ENCODE data around the gene SPATA7. TPM values are rescaled to one million over a fixed set of nuclear protein-coding genes. Genes with fewer than 3 reads are reported as not detected.

The SPATA7 gene
- total RNA-seq, 1 donor from 2014 or later = 9.6 TPM

DNA sequence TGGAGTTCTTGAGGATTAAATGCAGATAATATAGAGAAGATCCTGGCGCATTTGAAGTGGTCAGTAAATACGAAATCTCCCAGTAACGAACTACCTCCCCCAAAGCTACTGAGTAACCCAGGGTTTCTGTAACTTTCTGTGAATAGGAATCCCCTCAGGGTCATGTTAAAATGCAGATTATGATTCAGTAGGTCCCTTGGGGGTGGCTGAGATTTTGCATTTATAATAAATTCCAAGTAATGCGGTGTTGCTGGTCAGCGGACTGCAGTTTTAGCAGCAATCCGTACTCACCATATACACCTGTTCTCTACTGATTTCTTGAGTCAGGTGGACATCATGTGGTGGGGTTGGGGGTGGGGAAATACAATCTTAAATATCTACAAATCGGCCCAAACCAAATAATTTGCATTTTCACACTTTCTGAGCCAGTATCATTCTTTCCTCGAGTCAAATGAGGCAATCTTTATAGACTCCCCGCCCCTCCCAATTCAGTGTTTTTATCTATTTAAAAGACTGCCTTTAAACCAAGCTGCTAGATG is 868 bp downstream of the SPATA7 start:
- Histone ChIP-seq H3K27ac (peak overlapping the region; percentile 79), H3K27me3 (no peaks in the 10 kb centered on the region), H3K36me3 (no peaks in the 10 kb centered on the region), H3K4me3 (peak overlapping the region; percentile 79 to 94), H3K9me3 (no peaks in the 10 kb centered on the region), H3K4me1 (peaks cover 14% of the 10 kb centered on the region)
- TF ChIP-seq POLR2AphosphoS5 (IDR thresholded peaks at IDR 0.05; ENCODE audit: insufficient read depth in 1 of 2, low read depth in 1 of 2) = no peak
- no peak for TF ChIP-seq CTCF (IDR thresholded peaks at IDR 0.05)
- no peak for TF ChIP-seq POLR2A (IDR thresholded peaks at IDR 0.05)
- intact Hi-C loops (cut with DNase I) = no loop called here
- no peak for DNase-seq (ENCODE audit: extremely low spot score in 2 of 2)

GRCh38 chr14:88388741-88389282 is 3.4 kb downstream of the SPATA7 start:
- Histone ChIP-seq H3K4me1 (peaks cover 14% of the 10 kb centered on the region), H3K36me3 (no peaks in the 10 kb centered on the region), H3K9me3 (no peaks in the 10 kb centered on the region), H3K27me3 (no peaks in the 10 kb centered on the region), H3K27ac (no peak overlapping the region), H3K4me3 (no peak overlapping the region)
- no peak for TF ChIP-seq POLR2A (IDR thresholded peaks at IDR 0.05)
- no peak for TF ChIP-seq CTCF (IDR thresholded peaks at IDR 0.05)
- no peak for TF ChIP-seq POLR2AphosphoS5 (IDR thresholded peaks at IDR 0.05; ENCODE audit: insufficient read depth in 1 of 2, low read depth in 1 of 2)
- intact Hi-C loops (cut with DNase I) = no loop called here
- no peak for DNase-seq (ENCODE audit: extremely low spot score in 2 of 2)

DNA sequence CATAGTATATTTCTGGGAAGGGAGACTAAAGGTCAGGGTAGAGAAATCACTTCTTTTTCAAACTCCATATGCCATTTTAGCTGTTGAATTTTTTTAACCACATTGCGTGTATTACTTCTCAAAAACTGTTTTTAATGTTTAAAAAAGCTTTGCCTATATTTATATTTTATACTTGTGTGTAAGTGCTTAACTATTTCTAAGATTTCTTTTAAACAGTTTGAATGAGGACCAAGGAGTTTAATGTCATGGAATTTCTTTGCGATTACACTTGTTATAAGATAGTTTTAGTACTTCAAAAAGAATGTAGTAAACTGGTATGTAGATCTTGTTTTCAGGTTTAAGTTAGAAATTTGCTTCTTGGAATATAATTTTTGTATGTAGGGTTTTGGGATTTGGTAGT is 7.2 kb downstream of the SPATA7 start:
- H3K27me3 ChIP-seq = no peaks in the 10 kb centered on the region
- no peak overlapping the region for H3K4me3 ChIP-seq
- no peaks in the 10 kb centered on the region for H3K9me3 ChIP-seq
- no peaks in the 10 kb centered on the region for H3K4me1 ChIP-seq
- TF ChIP-seq POLR2A (IDR thresholded peaks at IDR 0.05) (no peak), CTCF (IDR thresholded peaks at IDR 0.05) (no peak), POLR2AphosphoS5 (IDR thresholded peaks at IDR 0.05; ENCODE audit: insufficient read depth in 1 of 2, low read depth in 1 of 2) (no peak)
- H3K27ac ChIP-seq = no peak overlapping the region
- no peak for DNase-seq (ENCODE audit: extremely low spot score in 2 of 2)
- intact Hi-C loops (cut with DNase I) = no loop called here
- peaks cover 0 to 15% of the 10 kb centered on the region in 2 donors for H3K36me3 ChIP-seq

DNA sequence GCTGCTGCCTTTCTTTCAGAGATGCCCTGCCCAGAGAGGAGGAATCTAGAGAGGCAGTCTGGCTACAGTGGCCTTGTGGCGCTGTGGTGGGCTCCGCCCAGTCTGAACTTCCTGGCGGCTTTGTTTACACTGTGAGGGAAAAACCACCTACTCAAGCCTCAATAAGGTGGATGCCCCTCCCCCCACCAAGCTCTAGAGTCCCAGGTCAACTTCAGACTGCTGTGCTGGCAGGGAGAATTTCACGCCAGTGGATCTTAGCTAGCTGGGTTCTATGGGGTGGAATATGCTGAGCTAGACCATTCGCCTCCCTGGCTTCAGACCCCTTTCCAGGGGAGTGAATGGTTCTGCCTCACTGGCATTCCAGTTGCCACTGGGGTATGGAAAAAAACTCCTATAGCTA is 25.6 kb downstream of the SPATA7 start:
- peaks cover 0 to 21% of the 10 kb centered on the region in 2 donors for H3K36me3 ChIP-seq
- intact Hi-C loops (cut with DNase I) = no loop called here
- no peak overlapping the region for H3K27ac ChIP-seq
- DNase-seq (ENCODE audit: extremely low spot score in 2 of 2) = no peak
- no peak for TF ChIP-seq POLR2A (IDR thresholded peaks at IDR 0.05)
- TF ChIP-seq POLR2AphosphoS5 (IDR thresholded peaks at IDR 0.05; ENCODE audit: insufficient read depth in 1 of 2, low read depth in 1 of 2) = no peak
- TF ChIP-seq CTCF (IDR thresholded peaks at IDR 0.05) = no peak
- peaks cover 4% of the 10 kb centered on the region for H3K9me3 ChIP-seq
- no peaks in the 10 kb centered on the region for H3K4me1 ChIP-seq
- H3K4me3 ChIP-seq = no peak overlapping the region
- no peaks in the 10 kb centered on the region for H3K27me3 ChIP-seq

DNA sequence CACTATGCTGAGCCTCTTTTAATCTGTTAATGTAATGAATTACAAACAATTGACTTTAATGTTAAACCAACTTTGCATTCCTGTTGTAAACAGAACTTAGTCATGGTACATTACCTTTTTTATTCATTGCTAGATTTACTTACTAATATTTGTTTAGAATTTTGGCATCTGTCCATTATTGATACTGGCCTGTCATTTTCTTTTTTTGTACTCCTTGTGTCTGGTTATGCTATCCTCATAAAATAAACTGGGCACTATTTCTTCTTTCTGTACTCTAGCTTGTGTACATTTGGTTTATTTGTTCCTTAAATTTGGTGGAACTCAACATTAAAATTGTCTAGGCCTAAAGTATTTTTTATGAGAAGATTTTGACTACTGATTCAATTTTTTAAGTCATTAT is 32.1 kb downstream of the SPATA7 start:
- peaks cover 19% of the 10 kb centered on the region for H3K9me3 ChIP-seq
- TF ChIP-seq POLR2AphosphoS5 (IDR thresholded peaks at IDR 0.05; ENCODE audit: insufficient read depth in 1 of 2, low read depth in 1 of 2) = no peak
- no peak for TF ChIP-seq CTCF (IDR thresholded peaks at IDR 0.05)
- TF ChIP-seq POLR2A (IDR thresholded peaks at IDR 0.05) = no peak
- no peaks in the 10 kb centered on the region for H3K27me3 ChIP-seq
- H3K27ac ChIP-seq = no peak overlapping the region
- peaks cover 9 to 32% of the 10 kb centered on the region in 2 donors for H3K36me3 ChIP-seq
- no peaks in the 10 kb centered on the region for H3K4me1 ChIP-seq
- no peak overlapping the region for H3K4me3 ChIP-seq
- DNase-seq (ENCODE audit: extremely low spot score in 2 of 2) = no peak
- intact Hi-C loops (cut with DNase I) = no loop called here
